Loucy (cell line): Measurements from ENCODE around the gene RAD51B.

ENCODE experiments used
- H2AFZ ChIP-seq: fragments of 200-600 bp; sonication (generic); 2 replicates; pipeline ENCODE4 v1.6.0; 2016; ENCODE audit warnings: antibody characterized with exemption, mild to moderate bottlenecking, low read length, moderate library complexity
- H3F3A ChIP-seq: fragments of 200-600 bp; 2 replicates; pipeline ENCODE4 v1.6.0; 2016; ENCODE audit warnings: antibody characterized with exemption, low read depth, mild to moderate bottlenecking
- H3K27me3 ChIP-seq: fragments of 200-600 bp; sonication (generic); 2 replicates; pipeline ENCODE4 v1.6.1; 2014; ENCODE audit warnings: low read length, mild to moderate bottlenecking; ENCODE audit not compliant: insufficient read depth, poor library complexity, severe bottlenecking
- H3K36me3 ChIP-seq: fragments of 200-600 bp; sonication (generic); 2 replicates; pipeline ENCODE4 v1.6.1; 2016; ENCODE audit warnings: low read length; ENCODE audit not compliant: insufficient read depth
- H3K4me1 ChIP-seq: fragments of 200-600 bp; sonication (generic); 2 replicates; pipeline ENCODE4 v1.5.1; 2014; ENCODE audit warnings: low read length, mild to moderate bottlenecking; ENCODE audit not compliant: insufficient read depth, poor library complexity, severe bottlenecking
- H3K4me2 ChIP-seq: fragments of 200-600 bp; sonication (generic); 2 replicates; pipeline ENCODE4 v1.6.0; 2014; ENCODE audit warnings: antibody characterized with exemption, low read length, low read depth, mild to moderate bottlenecking; ENCODE audit not compliant: poor library complexity, severe bottlenecking
- H3K4me3 ChIP-seq: fragments of 200-600 bp; sonication (generic); 2 replicates; pipeline ENCODE4 v1.5.1; 2014; ENCODE audit warnings: low read length, mild to moderate bottlenecking, mixed read lengths; ENCODE audit not compliant: poor library complexity, severe bottlenecking
- H3K79me2 ChIP-seq: fragments of 200-600 bp; sonication (generic); 2 replicates; pipeline ENCODE4 v1.6.1; 2014; ENCODE audit warnings: low read length; ENCODE audit not compliant: insufficient read depth
- H3K9ac ChIP-seq: fragments of 200-600 bp; sonication (generic); 2 replicates; pipeline ENCODE4 v1.6.0; 2014; ENCODE audit warnings: mild to moderate bottlenecking, low read depth, low read length, moderate library complexity; ENCODE audit not compliant: poor library complexity, severe bottlenecking
- H3K9me2 ChIP-seq: fragments of 200-600 bp; sonication (generic); replicated peaks from 2 replicates; pipeline ENCODE4 v1.6.1; 2016; ENCODE audit warnings: low read depth, low read length, mixed read lengths
- H3K9me3 ChIP-seq: fragments of 200-600 bp; sonication (generic); 2 replicates; pipeline ENCODE4 v1.6.1; 2014; ENCODE audit warnings: mild to moderate bottlenecking, antibody characterized with exemption, low read length, low read depth; ENCODE audit not compliant: insufficient read depth
- H4K20me1 ChIP-seq: fragments of 200-600 bp; sonication (generic); 2 replicates; pipeline ENCODE4 v1.6.0; 2014; ENCODE audit warnings: antibody characterized with exemption, low read length, mild to moderate bottlenecking; ENCODE audit not compliant: insufficient read depth, poor library complexity, severe bottlenecking
- CTCF ChIP-seq: fragments of 200-600 bp; sonication (generic); conservative IDR thresholded peaks from 2 replicates; pipeline ENCODE4 v1.5.1; 2014; ENCODE audit warnings: mild to moderate bottlenecking, antibody characterized with exemption, low read length
- EZH2phosphoT487 ChIP-seq: fragments of 200-600 bp; IDR thresholded peaks from 2 replicates; pipeline ENCODE4 v1.6.1; 2018; ENCODE audit warnings: antibody characterized with exemption, mild to moderate bottlenecking, moderate library complexity, borderline replicate concordance

RAD51B gene

GRCh38 chr14:68476212-68477109 lies 656.9 kb downstream of the RAD51B start:
- Histone ChIP-seq H3K9me2 (no peaks in the 10 kb centered on the region), H3K9me3 (no peaks in the 10 kb centered on the region), H3K36me3 (no peaks in the 10 kb centered on the region), H3K4me1 (peaks cover 14% of the 10 kb centered on the region), H3K79me2 (no peaks in the 10 kb centered on the region), H4K20me1 (no peaks in the 10 kb centered on the region), H3F3A (no peaks in the 10 kb centered on the region), H3K9ac (no peak overlapping the region), H3K4me3 (no peak overlapping the region), H3K4me2 (no peak overlapping the region), H3K27me3 (no peaks in the 10 kb centered on the region), H2AFZ (no peak overlapping the region)
- no peak for TF ChIP-seq CTCF
- no peak for TF ChIP-seq EZH2phosphoT487

GRCh38 chr14:68477110-68477455 lies 657.5 kb downstream of the RAD51B start:
- Histone ChIP-seq H3K79me2 (no peaks in the 10 kb centered on the region), H3K9ac (no peak overlapping the region), H3K4me2 (no peak overlapping the region), H3K27me3 (no peaks in the 10 kb centered on the region), H3K4me1 (peaks cover 14% of the 10 kb centered on the region), H3K36me3 (no peaks in the 10 kb centered on the region), H3F3A (no peaks in the 10 kb centered on the region), H3K9me2 (no peaks in the 10 kb centered on the region), H3K9me3 (no peaks in the 10 kb centered on the region), H3K4me3 (no peak overlapping the region), H4K20me1 (no peaks in the 10 kb centered on the region), H2AFZ (no peak overlapping the region)
- TF ChIP-seq CTCF (no peak), EZH2phosphoT487 (no peak)

- Histone ChIP-seq H3F3A (no peaks in the 10 kb centered on the region), H3K9me3 (no peaks in the 10 kb centered on the region), H3K79me2 (no peaks in the 10 kb centered on the region), H3K9me2 (no peaks in the 10 kb centered on the region), H3K9ac (no peak overlapping the region), H3K4me1 (peaks cover 14% of the 10 kb centered on the region), H3K4me2 (no peak overlapping the region), H3K36me3 (no peaks in the 10 kb centered on the region), H4K20me1 (no peaks in the 10 kb centered on the region), H3K4me3 (no peak overlapping the region), H3K27me3 (no peaks in the 10 kb centered on the region), H2AFZ (no peak overlapping the region)
- no peak for TF ChIP-seq EZH2phosphoT487
- TF ChIP-seq CTCF = no peak
These were observed 658.0 kb downstream of the RAD51B start for GRCh38 chr14:68477461-68478085.
